ENCODE data around the gene CCDC40. TPM values are rescaled to one million over a fixed set of nuclear protein-coding genes. Genes with fewer than 3 reads are reported as not detected.

The CCDC40 gene
- total and polyA plus RNA-seq, 9 of the 15 experiments (the other 6 are each of a cell fraction or from before 2014, with no cell fraction given): 0.07 to 0.33 TPM; not detected in 7

GRCh38 chr17:80147035-80147822, 110.8 kb downstream of the CCDC40 start, which contains the start of gene EIF4A3 (continued):
- TF ChIP-seq ARHGAP35 (IDR thresholded peaks at IDR 0.05; ENCODE audit: partially characterized antibody) (peak; percentile 91), NFE2L1 (tag; IDR thresholded peaks at IDR 0.05; ENCODE audit: borderline replicate concordance, low read depth) (no peak), ZC3H8 (IDR thresholded peaks at IDR 0.05) (no peak), ZNF707 (CRISPR knock-in tag; conservative IDR thresholded peaks at IDR 0.05) (no peak), SAFB2 (IDR thresholded peaks at IDR 0.05; ENCODE audit: borderline replicate concordance, low read depth, low read length, severe bottlenecking) (no peak), ZHX1 (conservative IDR thresholded peaks at IDR 0.05; ENCODE audit: low read length) (peak; percentile 91), ZBTB2 (IDR thresholded peaks at IDR 0.05) (peak; percentile 99), HOMEZ (CRISPR knock-in tag; IDR thresholded peaks at IDR 0.05) (no peak), TSC22D4 (tag; IDR thresholded peaks at IDR 0.05) (no peak), ZNF232 (CRISPR knock-in tag; IDR thresholded peaks at IDR 0.05) (no peak), BACH1 (tag; IDR thresholded peaks at IDR 0.05) (no peak), ZNF780A (CRISPR knock-in tag; IDR thresholded peaks at IDR 0.05) (no peak), DIDO1 (tag; IDR thresholded peaks at IDR 0.05; ENCODE audit: low read depth) (no peak), ZNF695 (CRISPR knock-in tag; IDR thresholded peaks at IDR 0.05) (no peak), HMG20B (CRISPR knock-in tag; IDR thresholded peaks at IDR 0.05) (no peak), EP400 (IDR thresholded peaks at IDR 0.05) (peak; percentile 70), ESRRA (IDR thresholded peaks at IDR 0.05; ENCODE audit: borderline replicate concordance, low read depth) (peak; percentile 62), POLR3A (IDR thresholded peaks at IDR 0.05; ENCODE audit: borderline replicate concordance, extremely low read depth, insufficient read depth, insufficient read length) (no peak), BRD9 (IDR thresholded peaks at IDR 0.05; ENCODE audit: low read depth, partially characterized antibody) (peak; percentile 98), ZNF551 (CRISPR knock-in tag; IDR thresholded peaks at IDR 0.05) (no peak), NCOA1 (IDR thresholded peaks at IDR 0.05; ENCODE audit: low read depth) (no peak), NKRF (IDR thresholded peaks at IDR 0.05; ENCODE audit: borderline replicate concordance) (peak; percentile 36; the same call in 1 of the 2 replicates)

Data from K562 (cell line).